T-helper 17 cell (primary cell): ENCODE results near the gene MSH3. TPM values are rescaled to one million over a fixed set of nuclear protein-coding genes. Genes with fewer than 3 reads are reported as not detected.
"Not testable (repeated sequence)": the region's sequence is repeated elsewhere in the genome, so short reads cannot be mapped to it uniquely, and the experiment has no call there.

Experiments used
- ATAC-seq: fragments of 150-1000 bp; cut with Tn5 transposase; 2 replicates; pipeline ENCODE4 v1.10.0; 2021; ENCODE audit warnings: mild to moderate bottlenecking, moderate library complexity
- DNase-seq, 3 donors: peaks; one replicate each; pipeline versions ENCODE4 v3.0.0 to v3.0.0-alpha.2; 2020 to 2021
- H3K9me3 ChIP-seq: one replicate; pipeline ENCODE4 v1.7.0; 2013; ENCODE audit warnings: low read length, mild to moderate bottlenecking; ENCODE audit not compliant: control insufficient read depth, poor library complexity, severe bottlenecking
- H3K27ac Mint-ChIP-seq: one replicate; pipeline ENCODE4 v1.8.0; 2022; ENCODE audit warnings: mild to moderate bottlenecking, moderate library complexity, mixed read lengths
- H3K27me3 Mint-ChIP-seq: one replicate; pipeline ENCODE4 v1.8.0; 2022; ENCODE audit warnings: mixed read lengths
- H3K36me3 Mint-ChIP-seq: one replicate; pipeline ENCODE4 v1.8.0; 2022; ENCODE audit warnings: low read depth, mixed read lengths
- H3K4me1 Mint-ChIP-seq: one replicate; pipeline ENCODE4 v1.8.0; 2022; ENCODE audit warnings: mild to moderate bottlenecking, mixed read lengths
- H3K4me3 Mint-ChIP-seq: one replicate; pipeline ENCODE4 v1.8.0; 2022; ENCODE audit warnings: mild to moderate bottlenecking, moderate library complexity, mixed read lengths
- total RNA-seq, 4 donors: library from RNA in 2 of 4; stranded (reverse) in 2 of 4; gene quantifications; one replicate each; pipeline ENCODE4 v1.2.3 and lab custom pipeline; 2022 to 2026

The MSH3 gene
- total RNA-seq, 2 donors from 2014 or later, result 12.6 to 17.2 TPM

DNA sequence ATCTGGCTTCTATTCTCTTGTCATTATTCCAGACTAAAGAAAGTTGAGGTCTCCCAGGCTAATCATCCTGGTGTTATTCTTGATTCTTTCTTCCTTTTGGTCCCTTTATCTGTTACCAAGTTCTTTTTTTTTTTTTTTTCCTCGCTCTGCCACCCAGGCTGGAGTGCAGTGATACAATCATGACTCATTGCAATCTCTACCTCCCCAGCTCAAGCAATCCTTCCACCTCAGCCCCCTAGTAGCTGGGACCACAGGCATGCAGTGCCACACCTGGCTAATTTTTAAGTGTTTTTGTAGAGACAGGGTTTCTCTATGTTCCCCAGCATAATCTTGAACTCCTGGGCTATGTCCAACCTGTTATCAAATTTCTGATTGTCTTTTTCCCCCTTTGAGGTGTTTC, 126.9 kb downstream of the MSH3 start:
- DNase-seq (no peak), ATAC-seq (no peak)
- H3K27me3 Mint-ChIP-seq, result no peaks in the 10 kb centered on the region
- H3K27ac Mint-ChIP-seq, result peak overlapping the region; percentile 75
- peaks cover 10% of the 10 kb centered on the region for H3K36me3 Mint-ChIP-seq
- H3K9me3 ChIP-seq, result no peaks in the 10 kb centered on the region
- H3K4me1 Mint-ChIP-seq, result peaks cover 7% of the 10 kb centered on the region
- H3K4me3 Mint-ChIP-seq, result no peak overlapping the region

DNA sequence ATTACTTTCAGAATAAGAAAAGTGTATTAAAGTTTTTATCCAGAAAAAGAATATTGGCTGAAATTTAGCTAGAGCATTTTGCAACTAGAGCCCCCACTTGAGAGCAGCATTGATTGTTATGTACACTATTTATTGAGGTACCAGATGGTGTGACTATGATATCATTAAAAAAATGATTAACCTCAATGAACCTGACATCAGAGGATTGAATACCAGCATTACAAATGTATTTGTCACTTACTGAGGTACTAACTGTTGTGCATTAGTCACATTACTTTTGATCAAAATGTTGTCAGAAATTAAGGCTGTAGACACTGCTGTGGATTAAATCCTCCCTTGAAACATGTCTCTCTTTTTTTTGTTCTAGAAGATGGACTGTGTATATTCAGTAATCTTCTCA, 128.2 kb downstream of the MSH3 start:
- H3K27ac Mint-ChIP-seq, result no peak overlapping the region
- H3K4me3 Mint-ChIP-seq, result no peak overlapping the region
- peaks cover 10% of the 10 kb centered on the region for H3K36me3 Mint-ChIP-seq
- DNase-seq (no peak), ATAC-seq (no peak)
- H3K4me1 Mint-ChIP-seq, result peaks cover 7% of the 10 kb centered on the region
- no peaks in the 10 kb centered on the region for H3K27me3 Mint-ChIP-seq
- no peaks in the 10 kb centered on the region for H3K9me3 ChIP-seq

DNA sequence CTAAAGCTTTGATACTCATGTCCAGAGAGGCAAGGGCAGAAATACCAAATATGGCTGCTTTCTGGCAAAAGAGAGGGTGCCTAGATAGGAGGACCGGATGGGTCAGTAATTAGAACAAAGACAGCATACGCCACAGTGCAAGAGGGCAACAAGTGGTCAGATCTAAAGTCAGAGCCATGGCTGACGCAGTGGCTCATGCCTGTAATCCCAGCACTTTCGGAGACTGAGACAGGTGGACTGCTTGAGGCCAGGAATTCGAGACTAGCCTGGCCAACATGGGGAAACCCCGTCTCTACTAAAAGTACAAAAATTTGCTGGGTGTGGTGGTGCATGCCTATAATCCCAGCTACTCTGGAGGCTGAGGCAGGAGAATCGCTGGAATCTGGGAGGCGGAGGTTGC, 129.3 kb downstream of the MSH3 start:
- H3K36me3 Mint-ChIP-seq, H3K4me3 Mint-ChIP-seq, H3K9me3 ChIP-seq, H3K27ac Mint-ChIP-seq, H3K4me1 Mint-ChIP-seq, H3K27me3 Mint-ChIP-seq, ATAC-seq, DNase-seq: not testable (repeated sequence)

DNA sequence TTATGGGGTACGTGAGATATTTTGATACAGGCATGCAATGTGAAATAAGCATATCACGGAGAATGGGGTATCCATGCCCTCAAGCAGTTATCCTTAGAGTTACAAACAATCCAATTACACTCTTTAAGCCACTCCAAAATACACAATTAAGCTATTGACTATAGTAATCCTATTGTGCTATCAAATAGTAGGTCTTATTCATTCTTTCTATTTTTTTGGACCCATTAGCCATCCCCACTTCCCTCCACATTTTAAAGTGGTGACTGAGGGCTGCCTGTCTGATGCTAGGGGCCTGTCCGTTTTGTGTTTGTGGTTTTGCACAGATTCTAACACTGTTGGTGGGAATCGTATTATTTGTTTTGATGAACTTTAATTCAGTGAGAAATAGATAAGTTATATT, 130.0 kb downstream of the MSH3 start:
- Mint-ChIP-seq H3K36me3 (peaks cover 10% of the 10 kb centered on the region), H3K27me3 (no peaks in the 10 kb centered on the region), H3K4me1 (peaks cover 2% of the 10 kb centered on the region), H3K27ac (no peak overlapping the region), H3K4me3 (no peak overlapping the region)
- no peaks in the 10 kb centered on the region for H3K9me3 ChIP-seq
- no peak for ATAC-seq
- DNase-seq, result no peak

DNA sequence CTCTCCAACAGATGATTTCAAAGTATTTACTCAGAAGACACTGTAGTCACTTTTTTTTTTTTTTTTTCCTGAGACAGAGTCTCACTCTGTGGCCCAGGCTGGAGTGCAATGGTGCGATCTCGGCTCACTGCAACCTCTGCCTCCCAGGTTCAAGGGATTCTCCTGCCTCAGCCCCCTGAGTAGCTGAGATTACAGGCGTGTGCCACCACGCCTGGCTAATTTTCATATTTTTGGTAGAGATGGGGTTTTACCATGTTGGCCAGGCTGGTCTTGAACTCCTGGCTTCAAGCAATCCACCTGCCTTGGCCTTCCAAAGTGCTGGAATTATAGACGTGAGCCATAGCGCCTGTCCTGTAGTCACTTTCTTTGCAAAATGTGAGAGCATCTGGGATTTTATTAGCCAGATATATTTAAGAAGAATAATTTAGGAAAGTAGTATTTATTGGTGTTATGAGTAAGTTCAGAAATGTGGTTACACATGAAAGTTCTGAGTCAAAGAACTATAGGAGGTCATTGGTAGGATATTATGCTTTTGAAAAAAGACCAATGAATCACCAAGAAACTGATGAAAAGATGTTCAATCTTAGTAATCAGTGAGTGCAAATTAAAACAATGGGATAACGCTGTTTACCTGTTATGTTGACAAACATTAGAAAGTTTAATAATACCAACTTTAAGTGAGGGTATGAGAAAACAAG, 135.0 kb downstream of the MSH3 start:
- H3K4me1 Mint-ChIP-seq, H3K27me3 Mint-ChIP-seq, ATAC-seq, DNase-seq, H3K9me3 ChIP-seq, H3K4me3 Mint-ChIP-seq, H3K36me3 Mint-ChIP-seq: not testable (repeated sequence)
- peak overlapping the region; percentile 45 for H3K27ac Mint-ChIP-seq

DNA sequence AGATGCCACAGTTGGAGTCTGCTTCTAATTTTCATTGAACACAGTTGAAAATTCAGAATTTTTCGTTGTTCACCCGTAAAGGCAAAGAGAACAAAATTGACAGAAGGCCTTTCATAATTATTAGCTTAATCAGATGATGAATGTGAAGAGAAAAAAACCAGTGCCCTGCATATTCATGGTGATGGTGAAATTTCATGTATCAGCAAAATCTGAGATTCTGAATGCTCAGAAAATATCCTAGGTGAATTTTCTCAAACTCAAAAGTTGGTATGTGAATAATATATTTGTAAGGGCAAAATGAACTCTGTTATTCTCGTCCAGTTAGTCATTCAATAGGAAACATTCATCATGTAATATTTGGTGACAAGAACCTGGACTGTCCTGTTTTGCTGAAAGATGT, 136.2 kb downstream of the MSH3 start:
- no peak overlapping the region for H3K27ac Mint-ChIP-seq
- DNase-seq (no peak), ATAC-seq (no peak)
- no peaks in the 10 kb centered on the region for H3K9me3 ChIP-seq
- H3K4me1 Mint-ChIP-seq, result peaks cover 2% of the 10 kb centered on the region
- no peak overlapping the region for H3K4me3 Mint-ChIP-seq
- H3K27me3 Mint-ChIP-seq, result no peaks in the 10 kb centered on the region
- peaks cover 2% of the 10 kb centered on the region for H3K36me3 Mint-ChIP-seq

DNA sequence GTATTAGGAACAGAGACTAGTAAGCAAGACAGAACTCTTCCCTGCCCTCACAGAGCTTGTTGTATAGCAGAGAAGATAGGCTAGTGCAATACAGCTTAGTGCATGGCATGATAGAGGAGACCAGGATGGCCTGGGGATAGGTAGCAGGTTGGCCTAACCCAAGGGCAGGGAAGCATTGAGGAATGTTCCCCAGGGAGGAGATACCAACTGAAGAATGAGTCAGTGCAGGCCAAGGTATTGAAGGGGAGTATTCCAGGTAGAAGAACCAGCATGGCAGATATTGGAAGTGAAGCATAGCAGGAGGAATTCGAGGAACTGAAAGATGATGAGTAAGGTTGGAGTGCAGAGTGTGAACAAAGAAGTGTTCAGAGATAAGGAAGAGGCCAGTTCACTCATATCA, 138.9 kb downstream of the MSH3 start:
- Mint-ChIP-seq H3K4me3 (no peak overlapping the region), H3K4me1 (peaks cover 2% of the 10 kb centered on the region), H3K27me3 (no peaks in the 10 kb centered on the region), H3K27ac (no peak overlapping the region), H3K36me3 (peaks cover 5% of the 10 kb centered on the region)
- no peaks in the 10 kb centered on the region for H3K9me3 ChIP-seq
- DNase-seq (no peak), ATAC-seq (no peak)

DNA sequence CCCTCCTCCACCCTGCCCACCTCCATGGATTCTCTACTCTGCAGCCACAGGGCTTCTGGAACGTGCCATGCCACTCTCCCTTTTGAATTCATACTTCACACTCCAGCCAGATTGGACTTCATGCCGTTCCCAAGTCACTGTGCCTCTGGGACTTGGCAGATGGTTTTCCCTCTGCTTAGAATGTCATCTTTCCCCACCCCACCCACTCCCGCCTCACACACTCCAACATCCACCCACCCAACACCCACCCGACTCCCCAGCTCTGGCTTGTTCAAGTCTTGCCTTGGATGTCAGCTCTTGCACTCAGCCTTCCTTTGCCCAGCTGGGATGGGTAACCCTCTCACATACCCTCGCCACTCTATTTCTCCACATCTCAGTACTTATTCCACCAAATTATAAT, 142.4 kb downstream of the MSH3 start:
- H3K27ac Mint-ChIP-seq, result no peak overlapping the region
- H3K4me3 Mint-ChIP-seq, result no peak overlapping the region
- H3K36me3 Mint-ChIP-seq, result peaks cover 8% of the 10 kb centered on the region
- no peaks in the 10 kb centered on the region for H3K4me1 Mint-ChIP-seq
- H3K27me3 Mint-ChIP-seq, result no peaks in the 10 kb centered on the region
- ATAC-seq (no peak), DNase-seq (no peak)
- H3K9me3 ChIP-seq, result no peaks in the 10 kb centered on the region

DNA sequence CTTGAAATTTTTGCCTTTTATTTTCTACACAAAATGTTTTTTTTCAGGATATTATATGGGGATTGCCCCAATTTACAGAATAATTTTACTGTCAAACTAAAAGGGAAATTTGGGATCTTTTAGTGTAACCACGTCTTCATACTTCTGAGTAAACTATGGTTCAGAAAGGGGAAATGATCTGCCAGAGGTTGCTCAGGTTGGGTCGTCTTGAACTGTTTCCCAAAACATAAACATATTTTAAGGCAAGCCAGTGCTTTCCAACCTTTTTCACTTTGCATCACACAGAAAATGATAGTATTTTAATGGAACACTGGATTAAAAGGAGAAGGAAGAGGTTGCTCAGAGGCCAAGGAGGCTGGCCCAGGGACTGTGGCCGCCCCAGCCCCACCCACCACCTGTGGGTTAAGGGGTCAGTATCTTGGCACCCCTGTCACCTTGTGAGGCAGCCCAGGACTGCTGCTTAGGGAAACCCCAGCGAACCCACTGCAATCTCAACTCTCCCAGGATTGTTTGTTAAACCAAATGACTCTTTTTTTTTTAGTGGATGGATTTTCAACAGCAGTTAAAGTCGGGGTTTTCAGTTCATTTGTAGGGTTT, 143.1 kb downstream of the MSH3 start:
- DNase-seq, result no peak
- Mint-ChIP-seq H3K27ac (no peak overlapping the region), H3K36me3 (peaks cover 8% of the 10 kb centered on the region)

DNA sequence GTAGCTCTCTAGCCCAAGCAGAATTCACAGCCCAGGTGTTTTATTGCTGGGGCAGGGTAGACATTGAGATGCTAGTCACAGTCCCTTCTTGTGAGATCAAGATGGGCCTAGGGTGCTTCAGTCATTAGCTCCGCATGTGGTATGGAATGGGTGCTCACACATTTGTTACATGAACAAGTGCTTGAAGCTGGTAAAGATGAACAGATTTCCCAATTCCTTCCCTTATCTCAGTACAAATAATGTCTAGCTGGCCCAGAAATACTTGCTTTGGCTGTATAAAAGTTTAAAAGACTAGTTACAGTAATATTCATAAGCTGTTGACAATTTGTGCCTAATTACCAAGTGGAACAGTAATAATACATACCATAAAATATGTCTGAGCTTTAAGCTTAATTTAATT, 143.7 kb downstream of the MSH3 start:
- ATAC-seq, result no peak
- H3K36me3 Mint-ChIP-seq, result peaks cover 8% of the 10 kb centered on the region

More for the DNA sequence above, 143.1 kb downstream of the MSH3 start:
- H3K9me3 ChIP-seq, result no peaks in the 10 kb centered on the region
- Mint-ChIP-seq H3K4me1 (no peaks in the 10 kb centered on the region), H3K4me3 (no peak overlapping the region), H3K27me3 (no peaks in the 10 kb centered on the region)
- ATAC-seq, result no peak

DNA sequence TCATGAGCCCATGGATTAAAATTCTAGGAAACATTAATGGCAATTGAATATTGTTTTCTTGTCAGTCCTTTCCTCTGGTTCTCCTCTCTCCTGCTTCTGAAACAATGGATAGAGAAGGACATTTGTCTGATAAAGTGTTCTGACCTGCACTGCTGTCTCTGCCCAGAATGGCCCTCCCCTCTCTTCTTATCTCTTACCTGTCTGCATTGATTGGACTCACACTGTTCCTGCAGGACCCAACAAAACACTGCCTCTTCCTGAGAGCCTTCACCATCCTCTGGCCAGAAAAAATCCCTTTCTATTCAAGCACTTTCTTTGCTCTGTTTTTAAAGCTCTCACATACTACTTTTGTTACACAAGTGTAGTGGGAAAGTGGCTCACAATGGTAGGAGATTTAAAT, 144.2 kb downstream of the MSH3 start:
- H3K4me3 Mint-ChIP-seq, result no peak overlapping the region
- DNase-seq (no peak), ATAC-seq (no peak)
- H3K9me3 ChIP-seq, result no peaks in the 10 kb centered on the region
- no peak overlapping the region for H3K27ac Mint-ChIP-seq
- H3K27me3 Mint-ChIP-seq, result no peaks in the 10 kb centered on the region
- no peaks in the 10 kb centered on the region for H3K4me1 Mint-ChIP-seq
- H3K36me3 Mint-ChIP-seq, result peaks cover 11% of the 10 kb centered on the region

More for the DNA sequence above, 143.7 kb downstream of the MSH3 start:
- no peak for DNase-seq
- no peak overlapping the region for H3K27ac Mint-ChIP-seq
- H3K4me1 Mint-ChIP-seq, result no peaks in the 10 kb centered on the region
- H3K27me3 Mint-ChIP-seq, result no peaks in the 10 kb centered on the region
- H3K4me3 Mint-ChIP-seq, result no peak overlapping the region
- no peaks in the 10 kb centered on the region for H3K9me3 ChIP-seq

DNA sequence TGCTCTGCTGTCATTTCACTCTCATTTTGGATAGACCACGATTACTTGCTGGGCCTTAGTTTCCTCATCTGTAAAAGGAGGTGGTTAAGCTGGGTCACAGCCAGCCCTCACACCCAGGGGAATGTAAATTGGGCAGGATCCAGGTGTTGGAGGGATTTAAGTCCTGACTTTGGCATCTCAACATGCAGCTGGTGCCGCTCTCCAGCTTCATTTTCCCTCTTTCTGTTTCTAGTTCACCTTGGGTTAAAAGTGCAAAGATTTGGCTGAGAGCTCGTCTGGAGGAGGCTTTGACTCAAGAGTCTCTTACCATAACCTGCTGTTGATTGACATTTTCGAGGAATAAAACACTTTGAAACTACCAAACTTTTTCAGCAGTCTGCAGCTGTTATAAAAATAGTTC, 144.6 kb downstream of the MSH3 start:
- H3K36me3 Mint-ChIP-seq, result peaks cover 11% of the 10 kb centered on the region
- no peaks in the 10 kb centered on the region for H3K27me3 Mint-ChIP-seq
- H3K4me1 Mint-ChIP-seq, result no peaks in the 10 kb centered on the region
- H3K4me3 Mint-ChIP-seq, result no peak overlapping the region
- no peaks in the 10 kb centered on the region for H3K9me3 ChIP-seq
- H3K27ac Mint-ChIP-seq, result no peak overlapping the region
- ATAC-seq, result no peak
- no peak for DNase-seq

DNA sequence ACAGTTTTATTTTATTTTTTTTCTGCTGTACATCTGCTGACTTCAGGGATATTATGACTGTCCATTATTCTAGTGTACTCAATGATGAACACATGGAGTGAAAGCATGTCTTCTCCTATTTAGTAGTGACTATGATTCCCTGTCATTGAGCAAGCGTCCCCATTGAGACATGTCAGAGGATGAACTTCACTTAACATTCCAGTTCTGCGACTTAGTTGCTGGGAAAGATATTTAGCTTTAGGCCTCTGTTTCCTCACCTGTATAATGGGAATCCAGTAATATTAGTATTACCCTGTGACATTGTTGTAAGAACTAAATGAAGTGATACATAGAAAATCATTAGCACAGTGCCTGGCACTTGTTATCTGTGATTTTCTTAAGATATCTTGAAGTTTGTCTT, 145.1 kb downstream of the MSH3 start:
- DNase-seq (no peak), ATAC-seq (no peak)
- H3K9me3 ChIP-seq, result no peaks in the 10 kb centered on the region
- Mint-ChIP-seq H3K27me3 (no peaks in the 10 kb centered on the region), H3K4me3 (no peak overlapping the region), H3K4me1 (no peaks in the 10 kb centered on the region), H3K27ac (no peak overlapping the region), H3K36me3 (peaks cover 11% of the 10 kb centered on the region)

DNA sequence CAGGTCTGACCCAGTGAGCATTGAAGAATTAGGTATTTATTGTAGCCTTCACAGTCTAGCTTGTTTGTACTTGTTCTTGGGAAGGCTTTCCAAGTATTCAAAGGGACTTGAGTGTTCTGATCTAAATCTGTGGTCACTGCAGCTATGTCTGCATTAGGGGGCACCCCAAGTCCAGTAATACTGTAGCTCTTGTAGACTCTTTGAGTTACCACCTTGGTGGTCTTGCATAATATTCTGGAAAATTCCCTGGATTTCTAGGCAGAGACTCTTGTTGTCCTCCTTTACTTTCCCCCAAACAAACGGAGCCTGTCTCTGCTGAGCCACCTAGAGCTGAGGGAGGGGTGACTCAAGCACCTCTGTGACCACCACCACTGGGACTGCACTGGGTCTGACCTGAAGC, 149.9 kb downstream of the MSH3 start:
- no peak overlapping the region for H3K4me3 Mint-ChIP-seq
- H3K9me3 ChIP-seq, result no peaks in the 10 kb centered on the region
- DNase-seq, result no peak
- H3K36me3 Mint-ChIP-seq, result peaks cover 9% of the 10 kb centered on the region
- no peaks in the 10 kb centered on the region for H3K4me1 Mint-ChIP-seq
- no peaks in the 10 kb centered on the region for H3K27me3 Mint-ChIP-seq
- no peak for ATAC-seq
- H3K27ac Mint-ChIP-seq, result no peak overlapping the region
